ENCODE results near the gene KDM5B. TPM values are rescaled to one million over a fixed set of nuclear protein-coding genes. Genes with fewer than 3 reads are reported as not detected.
"Not testable (repeated sequence)": the region's sequence is repeated elsewhere in the genome, so short reads cannot be mapped to it uniquely, and the experiment has no call there.

KDM5B gene
- total RNA-seq, 1 experiment from 2014 or later: 44.6 TPM

DNA sequence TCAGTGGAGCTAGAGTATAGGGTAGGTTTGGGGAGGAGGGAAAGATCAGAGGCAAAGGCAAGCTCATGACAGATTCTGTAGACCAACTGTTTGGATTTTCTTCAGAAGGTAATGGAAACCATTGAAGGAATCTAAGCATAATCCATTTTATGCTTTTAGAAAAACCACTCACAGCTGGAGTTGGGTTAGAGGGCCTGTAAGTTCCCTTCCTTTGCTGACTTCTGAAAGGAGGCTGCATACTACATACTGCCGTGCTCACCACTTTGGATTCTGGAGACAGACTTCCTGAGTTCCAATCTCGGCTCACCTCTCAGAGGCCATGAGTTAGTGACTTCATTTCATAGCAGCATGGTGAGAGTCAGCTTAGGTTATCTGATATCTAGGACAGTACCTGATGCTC, 91.6 kb downstream of the KDM5B start:
- intact Hi-C loops (cut with micrococcal nuclease): loop anchor here (10.0 kb wide), 1 partner anchor 212 kb away; no protein-coding TSS in a partner anchor
- no peaks in the 10 kb centered on the region for H3K9me3 ChIP-seq (ENCODE audit: control insufficient read depth in 1 of 2, insufficient read depth in 1 of 2, low read depth in 1 of 2, low read length in 2 of 2)
- no peak overlapping the region for H3K9ac ChIP-seq (ENCODE audit: low read length)
- no peak overlapping the region for H3K4me2 ChIP-seq (ENCODE audit: low read length)
- CTCF ChIA-PET: interaction anchor here (1.3 kb wide), 1 partner anchor 256 kb away, joined by 3 read pairs; no protein-coding TSS in a partner anchor
- peaks cover 9% of the 10 kb centered on the region; the same call in 1 of the 2 replicates for H3K27me3 ChIP-seq (ENCODE audit: insufficient read depth, low read length)
- no peaks in the 10 kb centered on the region for H3K9me2 ChIP-seq (ENCODE audit: insufficient read depth)
- H3K36me3 ChIP-seq (ENCODE audit: control insufficient read depth in 1 of 2, insufficient read depth in 2 of 2, low read length in 2 of 2): no peaks in the 10 kb centered on the region
- H3K4me1 ChIP-seq (ENCODE audit: control insufficient read depth in 1 of 2, insufficient read depth in 2 of 2, low read length in 2 of 2): no peaks in the 10 kb centered on the region
- RAD21 ChIA-PET (ENCODE audit: low non-redundant PET in 1 of 2, low total read pairs in 2 of 2, uncharacterized antibody in 2 of 2, unreplicated experiment in 2 of 2): interaction anchor here in 1 of 2 experiments (0.6 kb wide), 1 partner anchor 25 kb away, joined by 3 read pairs; no protein-coding TSS in a partner anchor
- no peak overlapping the region for H3K4me3 ChIP-seq (replicated peaks in 1 of 2; ENCODE audit: low read depth in 1 of 2, low read length in 2 of 2)
- ATAC-seq: no peak
- POLR2A ChIA-PET: no interaction called here
- no peak for DNase-seq (ENCODE audit: low read depth, low spot score)
- TF ChIP-seq, protein P1, sequence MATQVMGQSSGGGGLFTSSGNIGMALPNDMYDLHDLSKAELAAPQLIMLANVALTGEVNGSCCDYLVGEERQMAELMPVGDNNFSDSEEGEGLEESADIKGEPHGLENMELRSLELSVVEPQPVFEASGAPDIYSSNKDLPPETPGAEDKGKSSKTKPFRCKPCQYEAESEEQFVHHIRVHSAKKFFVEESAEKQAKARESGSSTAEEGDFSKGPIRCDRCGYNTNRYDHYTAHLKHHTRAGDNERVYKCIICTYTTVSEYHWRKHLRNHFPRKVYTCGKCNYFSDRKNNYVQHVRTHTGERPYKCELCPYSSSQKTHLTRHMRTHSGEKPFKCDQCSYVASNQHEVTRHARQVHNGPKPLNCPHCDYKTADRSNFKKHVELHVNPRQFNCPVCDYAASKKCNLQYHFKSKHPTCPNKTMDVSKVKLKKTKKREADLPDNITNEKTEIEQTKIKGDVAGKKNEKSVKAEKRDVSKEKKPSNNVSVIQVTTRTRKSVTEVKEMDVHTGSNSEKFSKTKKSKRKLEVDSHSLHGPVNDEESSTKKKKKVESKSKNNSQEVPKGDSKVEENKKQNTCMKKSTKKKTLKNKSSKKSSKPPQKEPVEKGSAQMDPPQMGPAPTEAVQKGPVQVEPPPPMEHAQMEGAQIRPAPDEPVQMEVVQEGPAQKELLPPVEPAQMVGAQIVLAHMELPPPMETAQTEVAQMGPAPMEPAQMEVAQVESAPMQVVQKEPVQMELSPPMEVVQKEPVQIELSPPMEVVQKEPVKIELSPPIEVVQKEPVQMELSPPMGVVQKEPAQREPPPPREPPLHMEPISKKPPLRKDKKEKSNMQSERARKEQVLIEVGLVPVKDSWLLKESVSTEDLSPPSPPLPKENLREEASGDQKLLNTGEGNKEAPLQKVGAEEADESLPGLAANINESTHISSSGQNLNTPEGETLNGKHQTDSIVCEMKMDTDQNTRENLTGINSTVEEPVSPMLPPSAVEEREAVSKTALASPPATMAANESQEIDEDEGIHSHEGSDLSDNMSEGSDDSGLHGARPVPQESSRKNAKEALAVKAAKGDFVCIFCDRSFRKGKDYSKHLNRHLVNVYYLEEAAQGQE (IDR thresholded peaks at IDR 0.05; ENCODE audit: low read depth): no peak
- no peak for TF ChIP-seq ZFX (IDR thresholded peaks at IDR 0.05)
- no peak for TF ChIP-seq SIN3A (IDR thresholded peaks at IDR 0.05; ENCODE audit: low read depth)
- no peak for TF ChIP-seq TCF7L2 (IDR thresholded peaks at IDR 0.05; ENCODE audit: borderline replicate concordance, extremely low read depth, insufficient read depth, insufficient read length)
- TF ChIP-seq EGR1 (IDR thresholded peaks at IDR 0.05; ENCODE audit: low read depth): no peak
- TF ChIP-seq CEBPB (IDR thresholded peaks at IDR 0.05; ENCODE audit: low read depth): no peak
- TF ChIP-seq ATF3 (IDR thresholded peaks at IDR 0.05): no peak
- no peak for TF ChIP-seq FOSL1 (IDR thresholded peaks at IDR 0.05; ENCODE audit: low read depth)
- no peak for TF ChIP-seq JUND (IDR thresholded peaks at IDR 0.05)
- H3K27ac ChIP-seq (ENCODE audit: low read depth, low read length): no peak overlapping the region
- no peak overlapping the region for H2AFZ ChIP-seq (ENCODE audit: low read depth, low read length, poor library complexity, severe bottlenecking)
- no peaks in the 10 kb centered on the region for H4K20me1 ChIP-seq (ENCODE audit: insufficient read depth)
- no peaks in the 10 kb centered on the region for H3K79me2 ChIP-seq (ENCODE audit: insufficient read depth, low read length)
- no TSS peak for BruUV-seq (replicated peaks)

DNA sequence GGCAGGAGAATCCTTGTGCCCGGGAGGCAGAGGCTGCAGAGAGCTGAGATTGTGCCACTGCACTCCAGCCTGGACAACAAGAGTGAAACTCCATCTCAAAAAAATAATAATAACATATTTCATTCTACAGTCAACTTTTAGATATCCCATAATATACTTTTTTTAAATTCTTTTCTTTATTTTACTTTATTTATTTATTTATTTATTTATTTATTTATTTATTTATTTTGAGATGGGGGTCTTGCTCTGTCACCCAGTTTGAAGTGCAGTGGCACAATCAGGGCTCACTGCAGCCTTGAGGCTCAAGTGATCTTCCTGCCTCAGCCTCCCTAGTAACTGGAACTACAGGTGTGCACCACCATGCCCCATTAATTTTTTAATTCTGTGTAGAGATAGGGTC, 94.0 kb downstream of the KDM5B start:
- CTCF ChIA-PET: interaction anchor here (0.7 kb wide), 1 partner anchor 555 kb away, joined by 3 read pairs; no protein-coding TSS in a partner anchor
- ATAC-seq; H3K79me2 ChIP-seq (ENCODE audit: insufficient read depth, low read length); H3K27ac ChIP-seq (ENCODE audit: low read depth, low read length); POLR2A ChIA-PET; DNase-seq (ENCODE audit: low read depth, low spot score); RAD21 ChIA-PET (ENCODE audit: low non-redundant PET in 1 of 2, low total read pairs in 2 of 2, uncharacterized antibody in 2 of 2, unreplicated experiment in 2 of 2); BruUV-seq (replicated peaks); H4K20me1 ChIP-seq (ENCODE audit: insufficient read depth); H3K9me3 ChIP-seq (ENCODE audit: control insufficient read depth in 1 of 2, insufficient read depth in 1 of 2, low read depth in 1 of 2, low read length in 2 of 2); H2AFZ ChIP-seq (ENCODE audit: low read depth, low read length, poor library complexity, severe bottlenecking); H3K9ac ChIP-seq (ENCODE audit: low read length); H3K36me3 ChIP-seq (ENCODE audit: control insufficient read depth in 1 of 2, insufficient read depth in 2 of 2, low read length in 2 of 2); H3K4me1 ChIP-seq (ENCODE audit: control insufficient read depth in 1 of 2, insufficient read depth in 2 of 2, low read length in 2 of 2); H3K4me3 ChIP-seq (replicated peaks in 1 of 2; ENCODE audit: low read depth in 1 of 2, low read length in 2 of 2); H3K9me2 ChIP-seq (ENCODE audit: insufficient read depth); H3K4me2 ChIP-seq (ENCODE audit: low read length): not testable (repeated sequence)
- H3K27me3 ChIP-seq (ENCODE audit: insufficient read depth, low read length): peaks cover 21% of the 10 kb centered on the region
- intact Hi-C loops (cut with micrococcal nuclease): loop anchor here (10.0 kb wide), 1 partner anchor 209 kb away; no protein-coding TSS in a partner anchor

Data from HCT116 (cell line).